HUES6 (cell line): ENCODE results near the gene POLDIP3.
"Not testable (repeated sequence)": the region's sequence is repeated elsewhere in the genome, so short reads cannot be mapped to it uniquely, and the experiment has no call there.

ENCODE experiments used
- H3K27ac ChIP-seq: 2 replicates; pipeline ENCODE4 v1.7.0; 2013; ENCODE audit warnings: low read depth, mild to moderate bottlenecking, low read length, inconsistent platforms
- H3K27me3 ChIP-seq: 2 replicates; pipeline ENCODE4 v1.6.1; 2013; ENCODE audit warnings: low read length; ENCODE audit not compliant: control insufficient read depth, insufficient read depth
- H3K36me3 ChIP-seq: 2 replicates; pipeline ENCODE4 v1.6.1; 2013; ENCODE audit warnings: low read length; ENCODE audit not compliant: control insufficient read depth, insufficient read depth
- H3K4me1 ChIP-seq: 2 replicates; pipeline ENCODE4 v1.6.1; 2013; ENCODE audit warnings: low read length; ENCODE audit not compliant: control insufficient read depth, insufficient read depth
- H3K4me3 ChIP-seq: 2 replicates; pipeline ENCODE4 v1.5.1; 2013; ENCODE audit warnings: low read depth, low read length
- H3K9ac ChIP-seq: one replicate; pipeline ENCODE4 v1.6.1; 2013; ENCODE audit warnings: mild to moderate bottlenecking, low read length
- H3K9me3 ChIP-seq: 2 replicates; pipeline ENCODE4 v1.6.1; 2013; ENCODE audit warnings: low read depth, low read length; ENCODE audit not compliant: control insufficient read depth, insufficient read depth

POLDIP3 gene

DNA sequence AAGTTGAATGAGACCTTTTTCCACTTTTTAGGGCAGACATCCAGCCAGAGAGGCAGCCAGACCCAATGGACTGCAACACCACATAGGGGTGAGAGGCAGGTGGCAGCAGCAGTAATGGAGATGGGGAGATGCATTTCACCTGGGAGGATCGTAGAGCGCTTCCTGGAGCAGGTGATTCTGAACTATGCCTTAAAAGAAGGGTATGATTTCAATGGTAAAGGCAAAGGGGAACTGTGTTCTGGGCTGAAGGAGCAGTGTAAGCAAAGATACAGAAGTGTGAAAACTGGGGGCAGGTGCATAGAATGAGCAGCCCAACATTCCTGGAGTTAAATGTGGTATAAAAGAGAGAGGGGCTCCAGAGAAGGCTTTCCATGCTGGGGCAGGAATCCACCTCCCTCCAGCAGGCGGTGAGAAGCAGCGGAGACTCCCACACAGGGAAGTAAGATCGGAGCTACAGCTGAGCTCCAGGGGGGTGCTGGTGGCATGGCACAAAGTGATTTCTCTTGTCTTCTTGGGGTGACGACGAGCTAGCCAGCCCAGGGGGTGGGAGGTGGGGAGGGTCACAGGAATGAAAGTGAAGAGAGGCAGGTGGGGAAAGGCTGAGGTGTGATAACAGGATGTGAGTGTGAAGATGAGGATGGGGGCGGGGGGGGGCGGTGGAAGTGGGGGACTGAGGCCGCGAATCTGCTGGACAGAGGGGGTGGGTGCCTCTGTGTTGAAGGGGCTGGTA is 65.2 kb downstream of the POLDIP3 start:
- H3K4me3 ChIP-seq: no peak overlapping the region
- no peaks in the 10 kb centered on the region for H3K36me3 ChIP-seq
- H3K4me1 ChIP-seq: peaks cover 16% of the 10 kb centered on the region; the same call in 1 of the 2 replicates
- peaks cover 19% of the 10 kb centered on the region for H3K27me3 ChIP-seq
- H3K9me3 ChIP-seq: peaks cover 3% of the 10 kb centered on the region; the same call in 1 of the 2 replicates
- H3K9ac ChIP-seq: no peak overlapping the region
- no peak overlapping the region for H3K27ac ChIP-seq

DNA sequence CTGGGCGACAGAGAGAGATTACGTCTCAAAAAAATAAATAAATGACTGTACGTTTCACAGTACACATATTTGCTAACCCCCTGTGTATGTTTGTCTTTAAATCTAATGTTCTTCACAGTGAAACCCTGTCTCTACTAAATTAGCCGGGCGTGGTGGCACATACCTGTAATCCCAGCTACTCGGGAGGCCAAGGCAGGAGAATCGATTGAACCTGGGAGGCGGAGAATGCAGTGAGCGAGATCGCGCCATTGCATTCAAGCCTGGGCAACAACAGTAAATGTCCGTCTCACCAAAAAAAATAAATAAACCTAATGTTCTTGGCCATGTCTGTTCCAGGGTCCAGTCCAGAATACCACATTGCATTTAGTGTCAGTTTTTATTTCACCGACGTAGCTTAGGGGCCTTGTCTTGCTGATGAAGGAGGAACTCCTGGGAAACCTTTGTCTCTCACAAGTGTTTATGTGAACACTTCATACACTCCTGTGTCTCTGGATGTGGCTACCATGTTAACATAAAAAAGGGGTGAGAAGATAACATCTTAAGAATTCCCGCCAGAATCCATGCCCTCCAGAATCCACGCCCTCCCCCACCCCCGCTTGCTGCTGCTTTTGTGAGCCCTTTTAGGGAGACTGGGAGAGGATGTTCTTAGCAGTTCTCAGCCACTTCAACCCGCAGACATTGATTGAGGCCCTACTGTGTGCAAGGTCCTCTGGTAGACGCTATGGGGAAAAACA is 65.9 kb downstream of the POLDIP3 start:
- Histone ChIP-seq H3K4me3 (no peak overlapping the region), H3K9ac (no peak overlapping the region), H3K27me3 (peaks cover 13% of the 10 kb centered on the region), H3K9me3 (peaks cover 3% of the 10 kb centered on the region; the same call in 1 of the 2 replicates), H3K27ac (no peak overlapping the region), H3K36me3 (no peaks in the 10 kb centered on the region), H3K4me1 (peaks cover 10% of the 10 kb centered on the region; the same call in 1 of the 2 replicates)

DNA sequence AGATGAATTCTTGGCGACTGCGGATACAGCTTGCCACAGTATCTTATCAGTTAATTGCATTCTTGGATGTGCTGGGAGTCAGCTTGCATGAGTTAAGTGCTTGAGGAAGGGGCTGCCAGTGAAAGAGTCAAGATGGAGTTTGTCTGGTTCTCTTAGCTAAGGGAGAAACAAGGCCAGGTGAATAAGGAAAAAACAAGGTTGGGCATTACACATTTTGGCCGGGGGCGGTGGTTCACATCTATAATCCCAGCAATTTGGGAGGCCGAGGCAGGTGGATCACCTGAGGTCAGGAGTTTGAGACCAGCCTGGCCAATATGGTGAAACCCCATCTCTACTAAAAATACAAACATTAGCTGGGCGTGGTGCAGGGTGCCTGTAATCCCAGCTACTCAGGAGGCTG is 66.6 kb downstream of the POLDIP3 start:
- not testable (repeated sequence) for H3K4me3 ChIP-seq, H3K27ac ChIP-seq, H3K9me3 ChIP-seq, H3K9ac ChIP-seq, H3K36me3 ChIP-seq
- Histone ChIP-seq H3K27me3 (peaks cover 13% of the 10 kb centered on the region), H3K4me1 (peaks cover 10% of the 10 kb centered on the region; the same call in 1 of the 2 replicates)

DNA sequence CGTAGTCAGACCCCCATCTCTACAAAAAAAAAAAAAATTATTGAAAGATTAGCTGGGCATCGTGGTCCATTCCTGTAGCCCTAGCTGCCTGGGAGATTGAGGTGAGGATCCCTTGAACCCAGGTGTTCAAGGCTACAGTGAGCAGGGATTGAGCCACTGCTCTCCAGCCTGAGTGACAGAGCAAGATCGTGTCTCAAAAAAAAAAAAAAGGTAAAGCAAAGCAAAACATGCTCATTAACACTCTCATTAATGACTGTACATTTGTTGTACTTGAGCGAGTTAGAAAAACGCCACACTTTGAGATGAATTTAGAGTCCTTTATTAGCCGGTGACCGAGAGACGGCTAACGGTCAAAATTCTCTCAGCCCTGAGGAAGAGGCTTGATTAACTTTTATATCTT is 67.1 kb downstream of the POLDIP3 start:
- Histone ChIP-seq H3K9ac (no peak overlapping the region), H3K27me3 (peaks cover 13% of the 10 kb centered on the region), H3K9me3 (peaks cover 3% of the 10 kb centered on the region; the same call in 1 of the 2 replicates), H3K27ac (no peak overlapping the region), H3K36me3 (no peaks in the 10 kb centered on the region), H3K4me1 (peaks cover 10% of the 10 kb centered on the region; the same call in 1 of the 2 replicates), H3K4me3 (no peak overlapping the region)

- no peaks in the 10 kb centered on the region for H3K36me3 ChIP-seq
- no peaks in the 10 kb centered on the region for H3K9me3 ChIP-seq
- no peak overlapping the region for H3K9ac ChIP-seq
- H3K27me3 ChIP-seq: no peaks in the 10 kb centered on the region
- no peak overlapping the region for H3K4me3 ChIP-seq
- H3K4me1 ChIP-seq: peaks cover 10% of the 10 kb centered on the region; the same call in 1 of the 2 replicates
- H3K27ac ChIP-seq: no peak overlapping the region
Observed at GRCh38 chr22:42544686-42545085, 70.0 kb downstream of the POLDIP3 start.

- not testable (repeated sequence) for H3K4me3 ChIP-seq, H3K27me3 ChIP-seq, H3K9ac ChIP-seq, H3K9me3 ChIP-seq, H3K36me3 ChIP-seq, H3K27ac ChIP-seq, H3K4me1 ChIP-seq
Observed at GRCh38 chr22:42539236-42539771, 75.4 kb downstream of the POLDIP3 start.

GRCh38 chr22:42537199-42537831 is 77.4 kb downstream of the POLDIP3 start:
- H3K27ac ChIP-seq, H3K36me3 ChIP-seq, H3K4me3 ChIP-seq, H3K9me3 ChIP-seq, H3K4me1 ChIP-seq, H3K9ac ChIP-seq, H3K27me3 ChIP-seq: not testable (repeated sequence)

DNA sequence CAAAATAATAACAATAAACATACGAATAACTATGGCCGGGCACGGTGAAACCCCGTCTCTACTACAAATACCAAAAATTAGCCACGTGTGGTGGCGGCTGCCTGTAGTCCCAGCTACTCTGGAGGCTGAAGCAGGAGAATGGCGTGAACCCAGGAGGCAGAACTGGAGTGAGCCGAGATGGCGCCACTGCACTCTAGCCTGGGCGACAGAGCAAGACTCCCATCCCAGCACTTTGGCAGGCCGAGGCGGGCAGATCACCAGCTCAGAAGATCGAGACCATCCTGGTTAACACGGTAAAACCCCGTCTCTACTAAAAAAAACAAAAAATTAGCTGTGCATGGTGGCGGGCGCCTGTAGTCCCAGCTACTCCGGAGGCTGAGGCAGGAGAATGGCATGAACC is 78.0 kb downstream of the POLDIP3 start:
- not testable (repeated sequence) for H3K36me3 ChIP-seq, H3K27ac ChIP-seq, H3K27me3 ChIP-seq, H3K9ac ChIP-seq, H3K4me3 ChIP-seq, H3K9me3 ChIP-seq, H3K4me1 ChIP-seq

DNA sequence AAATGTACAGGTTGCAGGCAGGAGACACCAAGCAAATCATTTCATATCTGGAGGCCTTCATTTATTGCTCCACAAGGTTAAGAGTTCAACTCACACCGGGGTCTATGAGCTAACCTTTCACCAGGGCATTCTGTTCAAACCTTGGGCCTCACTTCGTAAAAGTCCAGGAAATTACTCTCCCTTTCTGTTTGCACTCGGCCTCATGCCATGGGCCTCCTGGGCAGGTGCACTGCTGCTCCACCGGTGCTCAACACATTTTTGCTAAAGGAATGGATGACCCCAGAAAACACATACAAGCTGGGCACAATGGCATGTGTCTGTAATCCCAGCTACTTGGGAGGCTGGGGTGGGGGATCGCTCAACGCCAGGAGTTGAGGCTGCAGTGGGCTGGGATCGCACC is 78.5 kb downstream of the POLDIP3 start:
- Histone ChIP-seq H3K9ac (no peak overlapping the region), H3K4me3 (no peak overlapping the region), H3K4me1 (no peaks in the 10 kb centered on the region), H3K9me3 (no peaks in the 10 kb centered on the region), H3K36me3 (no peaks in the 10 kb centered on the region), H3K27ac (no peak overlapping the region), H3K27me3 (0 out of 2 replicates have a peak, but pooled peaks cover 3% of the 10 kb centered on the region)

DNA sequence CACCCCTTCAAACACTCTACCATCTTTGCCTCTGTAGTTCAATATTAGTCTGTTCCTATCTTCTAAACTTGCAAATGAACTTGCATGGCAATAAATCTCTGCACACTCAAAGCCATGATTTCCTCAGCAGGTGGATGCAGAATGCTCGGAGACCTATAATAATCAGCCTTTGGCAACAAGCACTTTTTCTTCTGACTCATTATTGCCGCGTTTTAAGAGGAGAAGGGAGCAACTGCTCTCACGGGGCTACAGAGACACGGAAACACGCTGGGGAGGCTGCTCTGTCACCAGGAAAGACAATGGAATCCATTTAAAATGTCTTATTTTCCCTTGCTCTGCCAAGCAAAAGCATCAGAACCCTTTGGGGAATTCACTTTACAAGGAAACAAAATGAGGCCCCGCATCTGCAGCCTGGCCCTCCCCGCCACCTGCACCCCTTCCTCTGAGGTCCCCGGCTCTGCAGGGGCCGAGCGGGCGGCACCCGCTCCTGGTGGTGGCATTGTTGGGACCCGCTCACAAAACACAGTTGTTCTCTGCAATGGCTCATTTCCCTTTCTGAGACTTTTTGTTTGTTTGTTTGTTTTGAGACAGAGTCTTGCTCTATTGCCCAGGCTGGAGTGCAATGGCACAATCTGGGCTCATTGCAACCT is 79.5 kb downstream of the POLDIP3 start:
- H3K27me3 ChIP-seq, H3K4me3 ChIP-seq, H3K27ac ChIP-seq, H3K4me1 ChIP-seq, H3K9ac ChIP-seq, H3K36me3 ChIP-seq, H3K9me3 ChIP-seq: not testable (repeated sequence)
